Sciatic nerve (tissue), 2 donors: ENCODE measurements around the gene CACNA1S. TPM values are rescaled to one million over a fixed set of nuclear protein-coding genes. Genes with fewer than 3 reads are reported as not detected.

ENCODE experiments used
- ATAC-seq: fragments of 200-7000 bp; cut with Tn5 transposase; one replicate; pipeline ENCODE4 v1.9.1; 2020; ENCODE audit warnings: mild to moderate bottlenecking, moderate library complexity
- DNase-seq: peaks from one replicate; pipeline ENCODE4 v3.0.0-alpha.2; 2020; ENCODE audit warnings: low spot score
- intact Hi-C: fragments of 100-400 bp; cut with DNase I; formaldehyde crosslinking; loops from one replicate; pipeline ENCODE4 v1.14.2; 2022
- total RNA-seq: library from RNA; stranded (reverse); fragmentation: NEBNext Ultra II Directional; extraction: Animal tissue kit (Norgen Biotek cat#: 25700); gene quantifications from one replicate; pipeline ENCODE4 v1.2.1, GENCODE V29; 2021
- donor health status: DM: no; HTN: no; CAD: no.
- donor health status: DM: no; HTN: no; CAD: no.

CACNA1S gene
- total RNA-seq, 1 donor from 2014 or later: not detected

GRCh38 chr1:201100169-201100930 is 11.9 kb downstream of the CACNA1S start:
- intact Hi-C loops: no loop called here
- ATAC-seq (no peak), DNase-seq (no peak)

- DNase-seq (no peak), ATAC-seq (no peak)
- intact Hi-C loops: no loop called here
Measured at GRCh38 chr1:201098992-201099677, 13.1 kb downstream of the CACNA1S start.

GRCh38 chr1:201096977-201097856 is 15.0 kb downstream of the CACNA1S start:
- intact Hi-C loops: no loop called here
- no peak for ATAC-seq
- no peak for DNase-seq

- intact Hi-C loops: no loop called here
- ATAC-seq: no peak
- no peak for DNase-seq
Measured at GRCh38 chr1:201096041-201096461, 16.2 kb downstream of the CACNA1S start.

GRCh38 chr1:201095581-201095980 is 16.6 kb downstream of the CACNA1S start:
- no peak for DNase-seq
- ATAC-seq: no peak
- intact Hi-C loops: no loop called here

GRCh38 chr1:201094832-201095231 is 17.4 kb downstream of the CACNA1S start:
- ATAC-seq (no peak), DNase-seq (no peak)
- intact Hi-C loops: no loop called here

- DNase-seq (no peak), ATAC-seq (no peak)
- intact Hi-C loops: no loop called here
Measured at GRCh38 chr1:201093962-201094361, 18.3 kb downstream of the CACNA1S start.

- intact Hi-C loops: no loop called here
- ATAC-seq (no peak), DNase-seq (no peak)
Measured at GRCh38 chr1:201093561-201093960, 18.7 kb downstream of the CACNA1S start.

GRCh38 chr1:201092738-201093137 is 19.5 kb downstream of the CACNA1S start:
- intact Hi-C loops: no loop called here
- ATAC-seq (no peak), DNase-seq (no peak)

- no peak for ATAC-seq
- DNase-seq: no peak
- intact Hi-C loops: no loop called here
Measured at GRCh38 chr1:201091256-201091655, 21.0 kb downstream of the CACNA1S start.

- intact Hi-C loops: no loop called here
- ATAC-seq: peak; percentile 38
- no peak for DNase-seq
Measured at GRCh38 chr1:201090541-201090940, 21.7 kb downstream of the CACNA1S start.

- DNase-seq (no peak), ATAC-seq (no peak)
- intact Hi-C loops: no loop called here
Measured at GRCh38 chr1:201089596-201089995, 22.6 kb downstream of the CACNA1S start.

- intact Hi-C loops: no loop called here
- DNase-seq (no peak), ATAC-seq (no peak)
Measured at GRCh38 chr1:201088901-201089525, 23.2 kb downstream of the CACNA1S start.

- intact Hi-C loops: no loop called here
- no peak for ATAC-seq
- DNase-seq: no peak
Measured at GRCh38 chr1:201088395-201088794, 23.8 kb downstream of the CACNA1S start.

GRCh38 chr1:201085902-201086735 is 26.1 kb downstream of the CACNA1S start:
- ATAC-seq (peak; percentile 74), DNase-seq (peak; percentile 68)
- intact Hi-C loops: no loop called here

GRCh38 chr1:201084295-201084694 is 27.9 kb downstream of the CACNA1S start:
- DNase-seq: no peak
- intact Hi-C loops: no loop called here
- ATAC-seq: no peak

- ATAC-seq: no peak
- intact Hi-C loops: no loop called here
- DNase-seq: no peak
Measured at GRCh38 chr1:201083741-201084140, 28.5 kb downstream of the CACNA1S start.

- DNase-seq: no peak
- no peak for ATAC-seq
- intact Hi-C loops: no loop called here
Measured at GRCh38 chr1:201080135-201080534, 32.1 kb downstream of the CACNA1S start.
